Astrocyte (in vitro differentiated cells and primary cell): ENCODE data around the gene ZNF121. TPM values are rescaled to one million over a fixed set of nuclear protein-coding genes. Genes with fewer than 3 reads are reported as not detected.

ENCODE experiments used
- DNase-seq: peaks from one replicate; pipeline ENCODE4 v3.0.0-alpha.2; 2010; ENCODE audit warnings: low read depth
- FAIRE-seq: peaks from 2 replicates; lab custom pipeline; 2011; peaks lifted over from hg19 to GRCh38; lab: Jason Lieb, UNC
- H2AFZ ChIP-seq: 2 replicates; pipeline ENCODE4 v1.6.0; 2012; ENCODE audit warnings: low read depth, low read length, inconsistent platforms
- H3K27ac ChIP-seq: 2 replicates; pipeline ENCODE4 v1.5.1; 2011; ENCODE audit warnings: low read depth, low read length, inconsistent platforms
- H3K27me3 ChIP-seq: 2 replicates; pipeline ENCODE4 v1.6.0; 2011; ENCODE audit warnings: low read length, inconsistent platforms; ENCODE audit not compliant: insufficient read depth
- H3K36me3 ChIP-seq: 2 replicates; pipeline ENCODE4 v1.5.1; 2011; ENCODE audit warnings: low read length, inconsistent platforms; ENCODE audit not compliant: insufficient read depth
- H3K4me1 ChIP-seq: 2 replicates; pipeline ENCODE4 v1.5.1; 2011; ENCODE audit warnings: low read length, inconsistent platforms; ENCODE audit not compliant: insufficient read depth
- H3K4me2 ChIP-seq: 2 replicates; pipeline ENCODE4 v1.6.0; 2012; ENCODE audit warnings: low read length, inconsistent platforms
- H3K4me3 ChIP-seq: 2 replicates; pipeline ENCODE4 v1.5.1; 2011; ENCODE audit warnings: low read depth, mild to moderate bottlenecking, low read length, inconsistent platforms; ENCODE audit not compliant: insufficient read depth
- H3K79me2 ChIP-seq: 2 replicates; pipeline ENCODE4 v1.6.0; 2012; ENCODE audit warnings: mild to moderate bottlenecking, low read length, inconsistent platforms; ENCODE audit not compliant: insufficient read depth
- H3K9ac ChIP-seq: 2 replicates; pipeline ENCODE4 v1.6.0; 2012; ENCODE audit warnings: mild to moderate bottlenecking, low read length, inconsistent platforms
- H3K9me3 ChIP-seq: 2 replicates; pipeline ENCODE4 v1.5.1; 2012; ENCODE audit warnings: low read depth, mild to moderate bottlenecking, low read length, inconsistent platforms; ENCODE audit not compliant: insufficient read depth
- H4K20me1 ChIP-seq: 2 replicates; pipeline ENCODE4 v1.6.0; 2012; ENCODE audit warnings: low read length, inconsistent platforms; ENCODE audit not compliant: insufficient read depth
- H3K27ac Mint-ChIP-seq: one replicate; pipeline ENCODE4 v1.8.0; 2021; ENCODE audit warnings: mild to moderate bottlenecking, mixed read lengths; ENCODE audit not compliant: unreplicated experiment
- H3K27me3 Mint-ChIP-seq: one replicate; pipeline ENCODE4 v1.8.0; 2021; ENCODE audit warnings: low read depth, mixed read lengths; ENCODE audit not compliant: unreplicated experiment
- H3K36me3 Mint-ChIP-seq: one replicate; pipeline ENCODE4 v1.8.0; 2021; ENCODE audit warnings: low read depth, mixed read lengths; ENCODE audit not compliant: unreplicated experiment
- H3K4me1 Mint-ChIP-seq: one replicate; pipeline ENCODE4 v1.8.0; 2021; ENCODE audit warnings: low read depth, mixed read lengths; ENCODE audit not compliant: unreplicated experiment
- H3K4me3 Mint-ChIP-seq: one replicate; pipeline ENCODE4 v1.8.0; 2021; ENCODE audit warnings: mild to moderate bottlenecking, moderate library complexity, mixed read lengths; ENCODE audit not compliant: unreplicated experiment
- H3K9me3 Mint-ChIP-seq: one replicate; pipeline ENCODE4 v1.8.0; 2021; ENCODE audit warnings: mild to moderate bottlenecking, mixed read lengths; ENCODE audit not compliant: unreplicated experiment
- EZH2 ChIP-seq: IDR thresholded peaks from 2 replicates; pipeline ENCODE4 v1.6.1; 2012; ENCODE audit warnings: mild to moderate bottlenecking, low read length, inconsistent platforms; ENCODE audit not compliant: insufficient read depth
- total RNA-seq: library from RNA; stranded (reverse); gene quantifications from 2 replicates; pipeline ENCODE4 v1.2.1, GENCODE V29; 2021
- TF ChIP-seq, protein P1 (sequence below): IDR thresholded peaks from 2 replicates; pipeline ENCODE4 v1.5.1; 2011; ENCODE audit warnings: low read depth, mild to moderate bottlenecking, inconsistent platforms, low read length, moderate library complexity; ENCODE audit not compliant: insufficient read depth

Gene ZNF121
- total RNA-seq, 1 donor from 2014 or later = 72.6 TPM

DNA sequence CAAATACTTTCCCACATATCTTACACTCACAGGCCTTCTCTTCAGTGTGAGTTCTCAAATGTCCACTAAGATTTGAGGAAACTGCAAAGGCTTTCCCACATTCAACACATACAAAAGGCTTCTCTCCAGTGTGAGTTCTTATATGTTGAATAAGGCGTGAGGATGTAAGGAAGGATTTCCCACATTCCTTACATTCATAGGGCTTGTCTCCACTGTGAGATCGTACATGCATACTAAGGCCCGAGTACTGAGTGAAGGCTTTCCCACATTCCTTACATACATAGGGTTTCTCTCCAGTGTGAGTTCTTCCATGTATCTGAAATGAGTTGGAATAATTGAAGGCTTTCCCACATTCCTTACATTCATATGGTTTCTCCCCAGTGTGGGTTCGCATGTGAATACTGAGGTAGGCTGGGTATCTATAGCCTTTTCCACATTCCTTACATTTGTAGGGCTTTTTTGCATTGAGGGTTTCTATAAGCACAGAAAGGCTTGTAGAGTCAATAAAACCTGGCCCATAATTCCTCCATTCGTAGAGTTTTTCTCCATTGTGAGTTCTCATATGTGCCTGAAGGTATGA, 55.5 kb downstream of the ZNF121 start:
- Histone ChIP-seq H3K27me3 (no peaks in the 10 kb centered on the region), H3K4me2 (no peak overlapping the region), H3K27ac (no peak overlapping the region), H3K79me2 (no peaks in the 10 kb centered on the region), H3K9me3 (peaks cover 74% of the 10 kb centered on the region), H3K4me1 (no peaks in the 10 kb centered on the region), H3K4me3 (no peak overlapping the region), H2AFZ (no peak overlapping the region), H4K20me1 (no peaks in the 10 kb centered on the region), H3K9ac (no peak overlapping the region), H3K36me3 (peaks cover 69% of the 10 kb centered on the region)
- Mint-ChIP-seq H3K36me3 (peaks cover 87% of the 10 kb centered on the region), H3K4me3 (no peak overlapping the region), H3K27me3 (no peaks in the 10 kb centered on the region), H3K27ac (no peak overlapping the region), H3K9me3 (peaks cover 83% of the 10 kb centered on the region), H3K4me1 (no peaks in the 10 kb centered on the region)
- TF ChIP-seq, protein P1, sequence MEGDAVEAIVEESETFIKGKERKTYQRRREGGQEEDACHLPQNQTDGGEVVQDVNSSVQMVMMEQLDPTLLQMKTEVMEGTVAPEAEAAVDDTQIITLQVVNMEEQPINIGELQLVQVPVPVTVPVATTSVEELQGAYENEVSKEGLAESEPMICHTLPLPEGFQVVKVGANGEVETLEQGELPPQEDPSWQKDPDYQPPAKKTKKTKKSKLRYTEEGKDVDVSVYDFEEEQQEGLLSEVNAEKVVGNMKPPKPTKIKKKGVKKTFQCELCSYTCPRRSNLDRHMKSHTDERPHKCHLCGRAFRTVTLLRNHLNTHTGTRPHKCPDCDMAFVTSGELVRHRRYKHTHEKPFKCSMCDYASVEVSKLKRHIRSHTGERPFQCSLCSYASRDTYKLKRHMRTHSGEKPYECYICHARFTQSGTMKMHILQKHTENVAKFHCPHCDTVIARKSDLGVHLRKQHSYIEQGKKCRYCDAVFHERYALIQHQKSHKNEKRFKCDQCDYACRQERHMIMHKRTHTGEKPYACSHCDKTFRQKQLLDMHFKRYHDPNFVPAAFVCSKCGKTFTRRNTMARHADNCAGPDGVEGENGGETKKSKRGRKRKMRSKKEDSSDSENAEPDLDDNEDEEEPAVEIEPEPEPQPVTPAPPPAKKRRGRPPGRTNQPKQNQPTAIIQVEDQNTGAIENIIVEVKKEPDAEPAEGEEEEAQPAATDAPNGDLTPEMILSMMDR = no peak
- no peak for TF ChIP-seq EZH2
- peak; percentile 11 for DNase-seq
- FAIRE-seq = no peak

- no peak for FAIRE-seq
- no peak overlapping the region for H3K27ac Mint-ChIP-seq
- peaks cover 64% of the 10 kb centered on the region for H3K36me3 Mint-ChIP-seq
- TF ChIP-seq EZH2 = no peak
- TF ChIP-seq, protein P1 = no peak
- H3K9me3 Mint-ChIP-seq = peaks cover 71% of the 10 kb centered on the region
- no peak overlapping the region for H3K4me3 Mint-ChIP-seq
- H3K79me2 ChIP-seq = no peaks in the 10 kb centered on the region
- no peaks in the 10 kb centered on the region for H3K4me1 Mint-ChIP-seq
- H3K27me3 Mint-ChIP-seq = no peaks in the 10 kb centered on the region
- DNase-seq = no peak
- H3K36me3 ChIP-seq = peaks cover 25% of the 10 kb centered on the region
- no peak overlapping the region for H2AFZ ChIP-seq
- no peaks in the 10 kb centered on the region for H3K4me1 ChIP-seq
- no peak overlapping the region for H3K27ac ChIP-seq
- H3K4me2 ChIP-seq = no peak overlapping the region
- no peak overlapping the region for H3K4me3 ChIP-seq
- H3K27me3 ChIP-seq = no peaks in the 10 kb centered on the region
- no peaks in the 10 kb centered on the region for H4K20me1 ChIP-seq
- no peak overlapping the region for H3K9ac ChIP-seq
- peaks cover 59% of the 10 kb centered on the region for H3K9me3 ChIP-seq
Measured at GRCh38 chr19:9523885-9524474, 60.3 kb downstream of the ZNF121 start.

Other genes with a start within 250 kb of the ZNF121 start
- gene ZNF177, start 221.5 kb downstream of the ZNF121 start, total RNA-seq = 1.2 and 1.7 TPM in 2 replicates
- 14.7 and 15.5 TPM in 2 replicates for gene ZNF266, start 148.9 kb downstream of the ZNF121 start, total RNA-seq
- gene ZNF560, start 85.9 kb downstream of the ZNF121 start, total RNA-seq = not detected in 2 replicates
- 31.8 and 34.8 TPM in 2 replicates for gene ZNF426, start 45.9 kb downstream of the ZNF121 start, total RNA-seq
- gene ZNF561, start 36.7 kb upstream of the ZNF121 start, total RNA-seq = 110 and 133 TPM in 2 replicates
- gene ZNF562, start 90.6 kb upstream of the ZNF121 start, total RNA-seq = 21.7 and 26.2 TPM in 2 replicates
- gene ZNF846, start 184.2 kb upstream of the ZNF121 start, total RNA-seq = 13.7 and 14.4 TPM in 2 replicates
- gene FBXL12, start 234.6 kb upstream of the ZNF121 start, total RNA-seq = 52.3 and 54.2 TPM in 2 replicates
- 519 and 547 TPM in 2 replicates for gene UBL5, start 243.4 kb upstream of the ZNF121 start, total RNA-seq